Measurements from ENCODE around the gene SLC25A6.
"Not testable (repeated sequence)": the region's sequence is repeated elsewhere in the genome, so short reads cannot be mapped to it uniquely, and the experiment has no call there.

The SLC25A6 gene

DNA sequence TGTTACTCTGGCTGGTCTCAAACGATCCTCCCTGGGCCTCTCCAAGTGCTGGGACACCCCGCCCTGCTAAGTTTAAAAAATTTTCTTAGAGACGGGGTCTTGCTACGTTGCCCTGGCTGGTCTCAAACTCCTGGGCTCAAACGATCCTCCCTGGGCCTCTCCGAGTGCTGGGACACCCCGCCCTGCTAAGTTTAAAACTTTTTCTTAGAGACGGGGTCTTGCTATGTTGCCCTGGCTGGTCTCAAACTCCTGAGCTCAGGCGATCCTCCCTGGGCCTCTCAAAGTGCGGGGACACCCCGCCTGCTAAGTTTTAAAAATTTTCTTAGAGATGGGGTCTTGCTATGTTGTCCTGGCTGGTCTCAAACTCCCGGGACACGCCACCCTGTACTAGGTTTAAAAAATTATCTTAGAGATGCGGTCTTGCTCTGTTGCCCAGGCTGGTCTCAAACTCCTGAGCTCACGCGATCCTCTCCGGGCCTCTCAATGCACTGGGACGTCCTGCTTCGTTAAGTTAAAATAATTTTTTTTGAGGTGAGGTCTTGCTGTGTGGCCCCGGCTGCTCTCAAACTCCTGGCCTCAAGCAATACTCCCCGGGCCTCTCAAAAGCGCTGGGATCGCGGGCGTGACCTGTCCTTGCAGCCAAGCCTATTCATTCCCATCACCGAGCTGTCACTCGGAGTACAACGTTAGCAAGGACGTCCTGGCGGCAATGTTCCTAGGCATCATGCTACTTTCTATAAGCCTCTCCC is 1.1 kb downstream of the SLC25A6 start:
- FAIRE-seq = no peak
- DNase-seq (ENCODE audit: low spot score) = no peak

DNA sequence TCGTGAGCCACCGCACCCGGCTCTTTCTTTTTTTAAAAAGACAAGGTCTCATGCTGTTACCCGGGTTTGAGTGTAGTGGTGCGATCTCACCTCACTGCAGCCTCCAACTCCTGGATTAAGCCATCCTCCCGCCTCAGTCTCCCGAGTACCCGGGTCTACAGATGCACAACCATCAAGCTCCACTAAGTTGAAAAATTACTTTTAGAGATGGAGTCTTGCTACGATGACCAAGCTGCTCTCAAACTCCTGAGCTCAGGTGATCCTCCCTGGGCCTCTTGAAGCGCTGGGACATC is 2.0 kb downstream of the SLC25A6 start:
- DNase-seq (ENCODE audit: low spot score) = no peak

DNA sequence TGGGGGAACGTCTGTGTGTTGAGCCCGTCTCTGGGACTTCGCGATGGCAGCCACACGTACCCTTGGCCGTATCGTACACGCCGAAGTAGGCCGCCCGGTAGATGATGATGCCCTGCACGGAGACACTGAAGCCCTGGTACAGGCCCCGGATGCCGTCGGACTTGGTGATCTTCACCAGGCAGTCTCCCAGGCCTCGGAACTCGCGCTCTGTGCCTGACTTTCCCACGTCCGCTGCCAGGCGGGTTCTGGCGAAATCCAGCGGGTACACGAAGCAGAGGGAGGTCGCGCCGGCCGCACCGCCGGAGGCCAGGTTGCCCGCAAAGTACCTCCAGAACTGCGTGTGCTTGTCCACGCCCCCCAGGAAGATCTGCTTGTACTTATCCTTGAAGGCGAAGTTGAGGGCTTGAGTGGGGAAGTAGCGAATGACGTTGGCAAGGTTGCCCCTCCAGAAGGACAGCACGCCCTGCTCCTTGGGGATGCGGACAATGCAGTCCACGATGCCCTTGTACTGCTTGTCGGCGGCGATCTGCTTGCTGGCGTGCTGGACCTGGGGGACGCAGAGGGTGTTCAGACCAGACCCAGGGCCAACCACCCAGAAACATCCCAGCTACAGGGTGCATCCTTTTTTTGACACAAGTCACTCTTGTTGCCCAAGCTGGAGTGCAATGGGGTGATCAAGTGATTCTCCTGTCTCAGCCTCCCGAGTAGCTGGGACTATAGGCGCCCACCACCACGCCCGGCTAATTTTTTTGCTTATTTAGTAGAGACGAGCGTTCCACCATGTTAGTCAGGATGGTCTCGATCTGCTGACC is 2.5 kb downstream of the SLC25A6 start:
- DNase-seq (ENCODE audit: low spot score) (no peak), FAIRE-seq (no peak)

More for the DNA sequence above, 2.0 kb downstream of the SLC25A6 start:
- no peak for FAIRE-seq

DNA sequence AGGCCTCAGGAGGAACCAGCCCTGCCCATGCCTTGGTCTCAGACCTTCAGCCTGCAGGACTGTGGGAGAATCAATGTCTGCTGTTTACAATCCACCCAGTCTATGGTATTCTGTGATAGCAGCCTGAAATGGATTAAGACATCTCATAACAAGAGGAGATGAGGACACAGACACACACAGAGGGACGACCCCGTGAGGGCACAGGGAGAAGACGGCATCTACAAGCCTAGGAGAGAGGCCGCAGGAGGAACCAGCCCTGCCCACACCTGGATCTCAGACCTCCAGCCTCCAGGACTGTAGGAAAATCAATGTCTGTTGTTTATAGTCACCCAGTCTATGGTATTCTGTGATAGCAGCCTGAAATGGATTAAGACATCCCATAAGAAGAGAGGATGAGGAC is 3.3 kb downstream of the SLC25A6 start:
- no peak for DNase-seq (ENCODE audit: low spot score)
- FAIRE-seq = no peak

DNA sequence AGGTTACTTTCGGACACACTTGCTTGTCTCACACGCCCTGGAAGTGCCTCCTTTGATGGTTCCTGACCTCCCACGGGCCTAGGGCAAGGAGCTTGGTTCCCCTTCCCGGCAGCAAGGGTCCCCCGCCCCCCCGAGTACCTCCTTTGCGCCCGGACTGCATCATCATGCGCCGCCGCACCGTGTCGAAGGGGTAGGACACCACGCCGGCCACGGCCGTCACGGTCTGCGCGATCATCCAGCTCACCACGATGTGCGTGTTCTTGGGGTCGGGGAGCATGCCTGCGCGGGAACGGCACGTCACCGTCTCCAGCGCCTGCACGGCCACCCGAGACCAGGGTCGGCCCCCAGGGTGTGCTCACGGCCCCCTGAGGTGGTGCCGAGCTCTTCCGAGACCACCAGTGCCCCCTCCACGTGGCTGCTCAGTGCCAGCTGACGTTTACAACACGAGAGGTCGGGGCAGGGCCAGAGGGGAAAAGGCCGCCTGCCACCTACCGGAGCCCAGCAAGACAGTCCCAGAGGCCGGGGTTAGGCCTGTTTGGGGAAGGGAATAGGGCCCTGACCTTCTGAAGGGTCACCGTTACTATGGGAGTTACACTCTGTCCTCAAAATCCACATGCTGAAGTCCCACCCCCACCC is 4.7 kb downstream of the SLC25A6 start:
- FAIRE-seq (no peak), DNase-seq (ENCODE audit: low spot score) (no peak)

DNA sequence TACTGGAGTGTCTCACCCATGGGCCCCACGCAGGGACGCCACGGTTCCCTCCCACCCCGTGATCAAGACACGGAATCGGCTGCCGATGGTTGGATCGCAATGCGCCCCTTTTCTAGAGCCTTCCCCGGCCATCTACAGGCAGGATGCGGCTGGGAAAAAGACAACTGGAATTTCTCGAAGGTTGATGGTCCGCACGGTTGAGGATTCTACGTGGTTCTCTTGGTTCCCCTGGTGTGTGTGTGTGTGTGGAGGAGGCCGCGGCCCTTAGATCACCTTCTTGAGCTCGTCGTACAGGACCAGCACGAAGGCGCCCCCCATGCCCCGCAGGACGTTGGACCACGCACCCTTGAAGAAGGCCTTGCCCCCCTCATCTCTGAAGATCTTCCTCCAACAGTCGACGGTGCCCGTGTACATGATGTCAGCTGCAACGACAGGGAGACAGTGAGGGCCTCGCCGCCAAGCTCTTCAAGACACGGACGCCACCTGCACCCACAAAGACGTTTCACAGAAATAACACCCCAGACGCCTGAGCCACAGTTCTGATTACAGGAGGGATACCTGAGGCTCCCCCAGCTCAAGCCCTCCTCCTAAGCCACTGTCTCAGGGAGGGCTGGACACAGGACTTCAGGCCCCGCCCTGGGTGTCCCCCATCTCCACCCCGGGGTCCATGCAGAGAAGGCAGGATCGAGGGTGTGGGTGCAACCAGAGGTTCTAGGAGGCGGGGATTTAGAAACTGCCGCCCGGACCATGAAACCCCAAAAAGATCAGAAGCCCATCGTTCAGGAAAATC is 5.4 kb downstream of the SLC25A6 start:
- DNase-seq (ENCODE audit: low spot score) (no peak), FAIRE-seq (no peak)

DNA sequence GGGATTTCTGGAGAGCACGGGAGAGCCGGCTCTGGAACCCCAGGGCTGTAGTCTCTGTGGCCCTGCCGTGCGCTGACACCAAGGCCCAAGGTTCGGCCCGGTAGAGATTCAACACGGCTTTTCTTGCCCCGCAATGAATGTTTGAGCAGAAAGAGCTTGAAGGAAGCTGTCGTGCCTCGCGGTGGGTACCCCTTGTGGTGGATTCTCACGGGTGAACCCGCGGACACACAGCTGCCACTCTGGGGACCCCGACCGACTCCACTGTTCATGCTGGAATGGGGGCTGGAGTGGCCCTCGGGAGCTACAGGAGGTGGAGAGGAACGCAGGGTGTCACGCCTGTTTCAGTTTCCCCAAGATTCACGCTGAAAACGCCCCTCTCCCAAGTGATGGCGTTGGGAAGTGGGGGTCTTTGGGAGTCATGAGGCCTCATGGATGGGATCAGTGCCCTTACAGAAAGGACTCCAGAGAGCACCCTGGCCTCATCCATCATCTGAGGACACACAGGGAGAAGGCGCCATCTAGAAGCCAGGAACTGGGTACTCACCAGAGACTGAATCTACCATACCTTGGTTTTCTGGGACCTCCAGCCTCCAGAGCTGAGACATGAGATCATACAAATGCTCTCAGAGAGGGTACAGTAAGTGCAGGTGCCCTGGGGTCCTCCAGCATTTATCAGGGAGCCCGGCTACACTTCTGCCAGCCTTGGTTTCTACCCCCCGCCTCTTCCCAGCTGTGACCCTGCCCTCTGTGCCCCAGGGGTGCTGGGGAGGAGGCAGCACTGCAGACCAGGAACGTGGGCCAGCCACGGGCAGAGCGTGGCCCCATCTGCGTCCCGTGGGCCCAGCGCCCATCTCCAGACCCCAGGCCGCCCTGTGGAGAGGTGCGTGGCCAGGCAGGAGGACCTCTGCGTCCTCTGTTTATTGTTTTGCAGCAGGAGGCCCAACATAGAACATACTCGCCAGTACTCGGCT is 6.4 kb downstream of the SLC25A6 start:
- FAIRE-seq (no peak), DNase-seq (ENCODE audit: low spot score) (no peak)

DNA sequence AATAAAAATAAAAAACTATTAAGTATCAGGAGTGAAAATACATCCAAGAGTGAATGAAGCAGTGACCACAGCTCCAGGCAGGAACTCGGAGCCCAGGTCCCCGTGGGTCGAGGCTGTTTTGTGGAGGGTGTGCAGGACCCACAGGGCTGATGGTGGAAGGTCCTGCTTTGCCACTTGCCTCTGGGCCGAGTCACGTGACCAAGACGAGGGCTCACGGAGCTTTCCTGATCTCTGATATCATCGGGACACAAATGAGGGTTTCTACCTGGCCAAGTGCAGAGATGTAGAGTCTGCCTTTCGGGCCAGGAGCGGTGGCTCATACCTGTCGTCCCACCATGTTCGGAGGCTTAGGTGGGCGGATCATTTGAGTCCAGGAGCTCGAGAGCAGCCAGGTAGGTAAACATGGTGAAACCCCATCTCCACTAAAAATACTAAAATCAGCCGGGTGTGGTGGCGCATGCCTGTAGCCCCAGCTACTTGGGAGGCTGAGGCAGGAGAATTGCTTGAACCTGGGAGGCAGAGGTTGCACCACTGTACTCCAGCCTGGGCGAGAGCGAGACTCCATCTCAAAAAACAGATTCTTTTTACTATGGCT is 7.2 kb downstream of the SLC25A6 start:
- no peak for DNase-seq (ENCODE audit: low spot score)
- FAIRE-seq = no peak

DNA sequence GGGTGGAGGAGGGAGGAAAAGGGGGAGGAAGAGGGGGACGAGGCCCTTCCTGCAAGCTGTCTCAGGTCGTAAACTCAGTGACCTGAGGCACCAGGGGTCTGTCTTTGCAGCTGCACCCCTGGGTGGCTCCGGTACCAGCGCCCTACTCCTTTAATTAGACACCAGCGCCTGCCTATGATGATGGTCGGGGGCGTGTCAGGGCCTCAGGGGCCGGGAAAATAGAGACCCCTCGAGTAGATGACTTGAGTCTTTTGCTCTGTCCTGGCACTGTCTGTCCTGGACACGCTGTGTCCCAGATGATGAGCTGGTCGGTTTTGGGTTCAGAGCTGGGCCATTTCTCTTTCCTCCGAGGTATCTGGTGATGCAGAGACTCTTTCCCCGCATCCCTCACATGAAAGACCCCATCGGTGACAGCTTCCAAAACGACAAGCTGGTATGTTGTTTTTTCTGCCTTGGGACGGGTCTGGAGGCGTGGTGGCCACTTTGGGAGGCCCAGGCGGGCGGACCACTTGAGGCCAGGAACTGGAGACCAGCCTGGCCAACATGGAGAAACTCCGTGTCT is 11.2 kb downstream of the SLC25A6 start:
- DNase-seq (ENCODE audit: low spot score) = no peak
- no peak for FAIRE-seq

DNA sequence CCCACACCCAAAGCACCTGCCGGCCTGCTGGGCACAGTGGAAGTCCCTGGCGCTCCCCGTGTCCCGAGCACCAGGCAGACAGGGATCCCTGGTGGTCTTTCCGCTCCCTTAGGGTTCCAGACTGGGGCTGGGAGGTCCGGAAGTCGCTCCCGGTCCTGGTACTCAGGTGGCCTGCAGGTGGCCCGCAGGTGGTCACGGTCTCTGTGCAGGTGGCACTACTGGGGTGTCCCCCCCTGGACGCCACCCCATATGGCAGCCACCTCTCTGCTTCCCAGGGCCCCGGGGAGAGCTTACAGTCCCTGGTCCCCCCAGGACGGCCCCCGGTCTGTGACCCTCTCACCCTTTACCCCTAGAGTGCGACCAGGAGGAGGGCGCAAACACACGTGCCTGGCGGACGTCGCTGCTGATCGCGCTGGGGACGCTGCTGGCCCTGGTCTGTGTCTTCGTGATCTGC is 13.6 kb downstream of the SLC25A6 start:
- DNase-seq (ENCODE audit: low spot score) = no peak
- no peak for FAIRE-seq

DNA sequence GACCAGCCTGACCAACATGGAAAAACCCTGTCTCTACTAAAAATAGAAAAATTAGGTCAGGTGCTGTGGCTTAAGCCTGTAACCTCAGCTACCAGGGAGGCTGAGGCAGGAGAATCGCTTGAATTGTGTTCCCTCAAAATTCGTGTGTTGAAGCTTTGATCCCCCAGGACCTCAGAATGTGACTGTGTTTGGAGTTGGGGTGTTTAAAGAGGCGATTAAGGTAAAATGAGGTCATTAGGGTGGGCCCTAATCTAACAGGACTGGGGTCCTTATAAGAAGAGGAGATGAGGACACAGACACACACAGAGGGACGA is 23.6 kb downstream of the SLC25A6 start:
- FAIRE-seq (no peak), DNase-seq (ENCODE audit: low spot score) (no peak)

DNA sequence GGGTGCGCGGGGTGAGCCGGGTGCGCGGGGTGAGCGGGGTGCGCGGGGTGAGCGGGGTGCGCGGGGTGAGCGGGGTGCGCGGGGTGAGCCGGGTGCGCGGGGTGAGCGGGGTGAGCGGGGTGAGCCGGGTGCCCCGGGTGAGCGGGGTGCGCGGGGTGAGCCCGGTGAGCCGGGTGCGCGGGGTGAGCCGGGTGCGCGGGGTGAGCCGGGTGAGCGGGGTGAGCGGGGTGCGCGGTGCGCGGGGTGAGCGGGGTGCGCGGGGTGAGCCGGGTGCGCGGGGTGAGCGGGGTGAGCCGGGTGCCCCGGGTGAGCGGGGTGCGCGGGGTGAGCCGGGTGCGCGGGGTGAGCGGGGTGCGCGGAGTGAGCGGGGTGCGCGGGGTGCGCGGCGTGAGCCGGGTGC is 25.6 kb downstream of the SLC25A6 start:
- DNase-seq (ENCODE audit: low spot score); FAIRE-seq: not testable (repeated sequence)

DNA sequence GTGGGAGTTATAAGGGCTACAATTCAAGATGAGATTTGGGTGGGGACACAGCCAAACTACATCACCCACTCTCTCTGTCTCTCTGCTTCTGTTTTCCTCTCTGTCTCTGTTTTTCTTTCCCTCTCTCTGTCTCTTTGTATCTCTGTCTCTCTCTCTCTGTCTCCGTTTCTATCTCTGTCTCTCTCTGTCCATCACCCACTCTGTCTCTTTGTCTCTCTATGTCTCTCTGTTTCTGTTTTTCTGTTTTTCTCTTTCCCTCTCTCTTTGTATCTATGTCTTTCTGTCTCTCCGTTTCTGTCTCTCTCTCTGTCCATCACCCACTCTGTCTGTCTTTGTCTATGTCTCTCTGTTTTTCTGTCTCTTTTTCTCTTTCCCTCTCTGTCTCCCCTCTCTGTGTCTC is 30.0 kb downstream of the SLC25A6 start:
- DNase-seq (ENCODE audit: low spot score) (no peak), FAIRE-seq (no peak)

DNA sequence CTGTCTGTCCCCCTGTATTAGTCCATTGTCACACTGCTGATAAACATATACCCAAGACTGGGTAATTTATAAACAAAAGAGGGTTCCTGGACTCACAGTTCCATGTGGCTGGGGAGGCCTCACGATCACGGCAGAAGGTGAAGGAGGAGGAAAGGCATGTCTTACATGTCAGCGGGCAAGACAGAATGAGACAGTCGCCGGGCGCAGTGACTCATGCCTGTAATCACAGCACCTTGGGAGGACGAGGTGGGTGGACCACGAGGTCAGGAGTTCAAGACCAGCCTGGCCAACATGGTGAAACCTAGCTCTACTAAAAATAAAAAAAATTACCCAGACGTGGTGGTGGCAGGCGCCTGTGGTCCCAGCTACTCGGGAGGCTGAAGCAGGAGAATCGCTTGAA is 30.6 kb downstream of the SLC25A6 start:
- FAIRE-seq = no peak

DNA sequence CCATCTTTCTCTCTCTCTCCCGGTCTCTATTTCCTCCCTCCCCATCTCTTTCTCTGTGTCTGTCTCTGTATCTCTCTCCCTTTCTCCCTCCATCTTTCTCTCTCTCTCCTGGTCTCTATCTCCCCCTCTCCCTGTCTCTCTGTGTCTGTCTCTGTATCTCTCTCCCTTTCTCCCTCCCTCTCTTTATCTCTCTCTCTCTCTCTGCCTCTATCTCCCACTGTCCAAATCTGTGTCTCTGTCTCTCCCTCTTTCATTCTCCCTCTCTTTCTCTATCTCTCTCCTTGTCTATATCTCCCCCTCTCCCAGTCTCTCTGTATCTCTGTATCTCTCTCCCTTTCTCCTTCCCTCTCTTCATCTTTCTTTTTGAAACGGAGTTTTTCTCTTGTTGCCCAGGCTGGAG is 31.7 kb downstream of the SLC25A6 start:
- no peak for FAIRE-seq
- no peak for DNase-seq (ENCODE audit: low spot score)

More for the DNA sequence above, 30.6 kb downstream of the SLC25A6 start:
- DNase-seq (ENCODE audit: low spot score) = no peak

DNA sequence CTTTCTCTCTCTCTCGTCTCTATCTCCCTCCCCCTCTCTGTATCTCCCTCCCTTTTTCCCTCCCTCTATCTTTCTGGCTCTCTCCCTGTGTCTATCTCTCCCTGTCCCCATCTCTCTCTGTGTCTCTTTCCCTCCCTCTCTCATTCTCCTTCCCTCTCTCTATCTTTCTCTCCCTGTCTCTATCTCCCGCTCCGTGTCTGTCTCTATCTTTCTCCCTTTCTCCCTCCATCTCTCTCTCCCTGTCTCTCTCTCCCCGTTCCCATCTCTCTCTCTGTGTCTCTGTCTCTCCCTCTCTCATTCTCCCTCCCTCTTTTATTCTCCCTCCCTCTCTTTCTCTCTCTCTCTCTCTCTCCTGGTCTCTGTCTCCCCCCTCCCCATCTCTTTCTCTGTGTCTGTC is 32.4 kb downstream of the SLC25A6 start:
- no peak for DNase-seq (ENCODE audit: low spot score)
- no peak for FAIRE-seq

DNA sequence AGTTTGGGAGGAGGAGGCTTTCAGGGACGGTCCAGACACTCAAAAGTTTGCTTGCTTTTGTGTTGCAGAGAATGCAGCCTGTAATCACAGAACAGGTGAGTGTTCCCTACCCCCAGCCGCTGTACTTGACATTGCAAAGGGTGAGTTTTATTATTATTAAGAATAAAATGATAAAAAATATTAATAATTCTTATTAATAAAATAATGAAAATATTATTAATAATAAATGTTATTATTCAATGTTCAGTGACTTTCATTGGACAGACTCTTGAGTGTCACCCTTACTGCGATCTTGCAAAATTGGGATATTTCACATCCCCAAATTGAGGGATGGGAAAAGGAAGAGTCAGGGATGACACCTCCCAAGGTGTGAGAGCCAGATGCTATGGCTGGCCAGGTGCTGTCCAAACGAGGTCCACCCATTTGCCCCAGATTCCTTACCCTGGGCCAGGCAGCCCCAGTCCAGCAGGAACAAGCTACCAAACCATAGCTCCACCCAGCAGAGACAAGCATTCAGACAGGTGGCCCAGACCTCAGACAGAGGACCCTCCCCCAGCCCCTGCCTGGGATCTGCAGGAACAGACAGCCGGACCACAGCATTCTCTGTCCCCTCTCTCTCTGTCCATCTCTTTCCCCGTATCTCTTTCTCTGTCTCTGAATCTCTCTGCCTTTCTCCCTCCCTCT is 33.0 kb downstream of the SLC25A6 start:
- FAIRE-seq = no peak
- DNase-seq (ENCODE audit: low spot score) = no peak

DNA sequence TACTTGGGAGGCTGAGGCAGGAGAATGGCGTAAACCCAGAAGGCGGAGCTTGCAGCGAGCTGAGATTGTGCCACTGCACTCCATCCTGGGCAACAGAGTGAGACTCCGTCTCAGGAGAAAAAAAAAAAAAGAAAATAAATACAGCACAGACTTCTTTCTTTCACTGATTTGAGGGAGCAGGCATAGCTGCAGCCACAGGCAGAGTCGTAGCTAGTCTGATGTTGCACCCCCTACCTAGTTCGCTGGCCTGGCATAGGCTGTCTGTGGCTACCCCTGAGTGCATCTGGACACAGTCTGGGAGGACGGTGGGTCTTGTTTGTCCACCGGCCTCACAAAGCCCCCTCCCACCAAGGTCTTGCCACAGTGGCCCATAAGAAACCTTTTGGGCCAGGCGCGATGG is 33.9 kb downstream of the SLC25A6 start:
- DNase-seq (ENCODE audit: low spot score) = no peak

More for the DNA sequence above, 33.9 kb downstream of the SLC25A6 start:
- FAIRE-seq = no peak
